Left ventricle myocardium inferior (tissue), 1 donor: ENCODE measurements around the gene ITPR1. TPM values are rescaled to one million over a fixed set of nuclear protein-coding genes. Genes with fewer than 3 reads are reported as not detected.
A peak's percentile ranks its signal among the peaks of the same experiment; 100 is the strongest.

Experiments used
- DNase-seq: peaks from one replicate; pipeline ENCODE4 v3.0.0-alpha.2; 2020
- H3K27ac ChIP-seq: fragments of 200-600 bp; replicated peaks from 2 replicates; pipeline ENCODE4 v1.8.0; 2021
- H3K27me3 ChIP-seq: fragments of 200-600 bp; 2 replicates; pipeline ENCODE4 v1.8.0; 2021; ENCODE audit warnings: low read depth
- H3K36me3 ChIP-seq: fragments of 200-600 bp; 2 replicates; pipeline ENCODE4 v1.8.0; 2021
- H3K4me1 ChIP-seq: fragments of 200-600 bp; 2 replicates; pipeline ENCODE4 v1.8.0; 2021
- H3K4me3 ChIP-seq: fragments of 200-600 bp; 2 replicates; pipeline ENCODE4 v1.8.0; 2021; ENCODE audit warnings: mild to moderate bottlenecking, moderate library complexity
- H3K9me3 ChIP-seq: fragments of 200-600 bp; replicated peaks from 2 replicates; pipeline ENCODE4 v1.8.0; 2021
- CTCF ChIP-seq: fragments of 200-600 bp; IDR thresholded peaks from 2 replicates; pipeline ENCODE4 v1.8.0; 2021; ENCODE audit warnings: antibody characterized with exemption, mild to moderate bottlenecking, borderline replicate concordance
- intact Hi-C: fragments of 100-400 bp; cut with micrococcal nuclease; formaldehyde crosslinking; loops from one replicate; pipeline ENCODE4 v1.11.0; 2022
- total RNA-seq: library from RNA; stranded (reverse); fragmentation: NEBNext Ultra II Directional; extraction: Animal tissue kit (Norgen Biotek cat#: 25700); gene quantifications from one replicate; pipeline ENCODE4 v1.2.1, GENCODE V29; 2021
- donor health status: DM: no; HTN: yes; CAD: no; lungs with severe emphysema.

ITPR1 gene
- total RNA-seq, 1 donor from 2014 or later = 29.0 TPM

- Histone ChIP-seq H3K4me3 (no peak overlapping the region), H3K27me3 (no peaks in the 10 kb centered on the region), H3K36me3 (no peaks in the 10 kb centered on the region), H3K9me3 (no peaks in the 10 kb centered on the region), H3K27ac (peak overlapping the region; percentile 63), H3K4me1 (peaks cover 61% of the 10 kb centered on the region)
- no peak for DNase-seq
- intact Hi-C loops = no loop called here
- TF ChIP-seq CTCF = no peak
Observed at GRCh38 chr3:4511491-4512262, 18.5 kb downstream of the ITPR1 start.

- Histone ChIP-seq H3K4me1 (peaks cover 61% of the 10 kb centered on the region), H3K27ac (peak overlapping the region; percentile 63), H3K27me3 (no peaks in the 10 kb centered on the region), H3K4me3 (no peak overlapping the region), H3K9me3 (no peaks in the 10 kb centered on the region), H3K36me3 (no peaks in the 10 kb centered on the region)
- no peak for TF ChIP-seq CTCF
- intact Hi-C loops = no loop called here
- DNase-seq = no peak
Observed at GRCh38 chr3:4512895-4513616, 19.9 kb downstream of the ITPR1 start.

- Histone ChIP-seq H3K4me1 (peaks cover 72% of the 10 kb centered on the region), H3K4me3 (no peak overlapping the region), H3K27ac (no peak overlapping the region), H3K36me3 (no peaks in the 10 kb centered on the region), H3K9me3 (no peaks in the 10 kb centered on the region), H3K27me3 (no peaks in the 10 kb centered on the region)
- intact Hi-C loops = no loop called here
- no peak for TF ChIP-seq CTCF
- no peak for DNase-seq
Observed at GRCh38 chr3:4514321-4514720, 21.2 kb downstream of the ITPR1 start.

- Histone ChIP-seq H3K27me3 (no peaks in the 10 kb centered on the region), H3K27ac (no peak overlapping the region), H3K36me3 (no peaks in the 10 kb centered on the region), H3K4me3 (no peak overlapping the region), H3K4me1 (peaks cover 78% of the 10 kb centered on the region), H3K9me3 (no peaks in the 10 kb centered on the region)
- DNase-seq = no peak
- intact Hi-C loops = no loop called here
- no peak for TF ChIP-seq CTCF
Observed at GRCh38 chr3:4514916-4515315, 21.8 kb downstream of the ITPR1 start.

GRCh38 chr3:4515916-4516579 is 22.9 kb downstream of the ITPR1 start:
- H3K4me1 ChIP-seq = peaks cover 89% of the 10 kb centered on the region
- intact Hi-C loops = no loop called here
- DNase-seq = no peak
- TF ChIP-seq CTCF = no peak
- peak overlapping the region; percentile 5 for H3K27ac ChIP-seq
- no peak overlapping the region for H3K4me3 ChIP-seq
- H3K36me3 ChIP-seq = no peaks in the 10 kb centered on the region
- no peaks in the 10 kb centered on the region for H3K9me3 ChIP-seq
- no peaks in the 10 kb centered on the region for H3K27me3 ChIP-seq
